HT1080 (cell line): Measurements from ENCODE around the gene SPDEF. TPM values are rescaled to one million over a fixed set of nuclear protein-coding genes. Genes with fewer than 3 reads are reported as not detected.

Source experiments
- DNase-seq: peaks from one replicate; pipeline ENCODE4 v3.0.0-alpha.2; 2015; ENCODE audit warnings: low read depth
- total RNA-seq: library from RNA; depleted of rRNA; stranded (reverse); fragments of >200 nt; shearing (Covaris generic); gene quantifications from 2 replicates; pipeline ENCODE4 v1.2.3, GENCODE V29; 2014

The SPDEF gene
- total RNA-seq, 1 experiment from 2014 or later, result 0.16 TPM

DNA sequence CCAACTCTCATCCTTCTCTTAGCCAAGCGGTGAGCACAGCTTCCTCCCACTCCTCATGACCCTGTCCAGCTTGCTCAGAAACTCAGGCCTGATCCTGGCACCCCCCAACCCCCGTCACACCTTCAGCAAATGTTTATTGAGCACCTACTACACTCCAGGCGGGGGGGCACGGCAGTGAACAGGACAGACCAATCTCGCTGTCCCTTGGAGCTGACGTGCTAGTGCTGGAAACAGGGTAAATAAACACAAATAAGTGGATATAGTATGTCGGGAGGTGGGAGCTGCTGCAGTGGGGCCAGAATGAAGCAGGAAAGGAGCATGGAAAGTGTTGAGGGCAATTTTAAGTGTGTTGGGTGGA lies 7.4 kb upstream of the SPDEF start:
- DNase-seq, result no peak

DNA sequence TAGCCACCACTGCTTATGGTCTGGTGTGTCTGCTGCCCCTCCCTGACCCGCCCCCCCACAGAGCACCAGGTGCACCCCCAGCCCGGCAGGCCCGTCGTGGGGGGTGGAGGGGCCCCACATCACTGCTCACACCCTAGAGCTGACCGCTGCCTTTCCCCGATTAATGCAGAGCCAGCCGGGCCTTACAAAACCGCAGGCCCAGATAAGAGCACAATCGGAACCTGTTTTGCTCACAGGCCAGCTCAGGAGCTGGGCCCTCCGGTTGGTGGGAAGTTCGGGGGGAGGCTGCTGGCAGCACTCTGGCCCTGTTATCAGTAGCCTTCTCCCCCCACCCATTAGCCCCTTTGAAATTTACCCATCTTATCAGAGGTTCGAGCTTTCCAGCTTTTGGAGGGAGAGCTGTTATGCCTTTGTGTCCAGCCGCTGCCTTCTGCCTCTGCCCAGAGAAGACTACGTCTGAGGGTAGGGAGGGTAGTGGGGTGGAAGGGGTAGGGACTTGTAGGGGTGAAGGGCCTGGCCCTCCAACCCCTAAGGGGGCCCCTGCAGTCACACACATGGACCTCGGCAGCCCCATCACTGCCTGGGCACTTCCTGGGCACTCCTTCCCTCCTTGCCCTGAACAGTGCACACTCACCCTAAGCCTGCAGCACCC lies 6.9 kb upstream of the SPDEF start:
- DNase-seq, result no peak

DNA sequence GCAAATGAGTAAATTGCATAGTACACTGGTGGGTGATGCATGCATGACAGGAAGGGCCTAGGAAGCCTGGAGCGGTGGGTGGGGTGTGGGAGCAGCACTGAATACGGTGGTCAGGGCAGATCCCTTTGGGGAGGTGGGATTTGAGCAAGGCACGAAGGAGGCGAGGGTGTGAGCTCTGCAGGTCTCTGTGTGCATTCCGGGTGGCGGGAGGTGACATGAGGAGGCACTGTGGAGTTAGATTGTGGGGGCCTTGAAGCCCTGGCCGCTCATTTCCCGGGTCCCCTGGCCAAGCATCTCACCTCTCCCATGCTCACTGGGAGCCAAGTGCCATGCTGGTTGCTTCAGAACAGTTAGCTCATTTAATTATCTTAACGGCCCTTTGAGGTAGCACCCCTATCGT lies 6.2 kb upstream of the SPDEF start:
- no peak for DNase-seq

DNA sequence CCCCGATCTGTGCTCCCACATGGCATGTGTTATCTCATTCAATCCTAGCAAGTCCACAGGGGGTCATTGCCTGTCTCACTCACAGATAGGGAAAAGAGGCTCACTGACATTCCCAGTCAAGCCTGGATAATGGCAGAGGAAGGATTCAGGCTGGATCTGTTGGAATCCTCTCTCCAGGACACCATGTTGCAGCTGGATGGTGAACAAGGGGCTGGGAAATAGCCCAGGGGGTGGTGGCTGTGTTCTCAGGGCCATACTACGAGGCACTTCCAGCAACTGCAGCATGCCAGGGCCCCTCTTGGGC lies 5.0 kb upstream of the SPDEF start:
- no peak for DNase-seq

DNA sequence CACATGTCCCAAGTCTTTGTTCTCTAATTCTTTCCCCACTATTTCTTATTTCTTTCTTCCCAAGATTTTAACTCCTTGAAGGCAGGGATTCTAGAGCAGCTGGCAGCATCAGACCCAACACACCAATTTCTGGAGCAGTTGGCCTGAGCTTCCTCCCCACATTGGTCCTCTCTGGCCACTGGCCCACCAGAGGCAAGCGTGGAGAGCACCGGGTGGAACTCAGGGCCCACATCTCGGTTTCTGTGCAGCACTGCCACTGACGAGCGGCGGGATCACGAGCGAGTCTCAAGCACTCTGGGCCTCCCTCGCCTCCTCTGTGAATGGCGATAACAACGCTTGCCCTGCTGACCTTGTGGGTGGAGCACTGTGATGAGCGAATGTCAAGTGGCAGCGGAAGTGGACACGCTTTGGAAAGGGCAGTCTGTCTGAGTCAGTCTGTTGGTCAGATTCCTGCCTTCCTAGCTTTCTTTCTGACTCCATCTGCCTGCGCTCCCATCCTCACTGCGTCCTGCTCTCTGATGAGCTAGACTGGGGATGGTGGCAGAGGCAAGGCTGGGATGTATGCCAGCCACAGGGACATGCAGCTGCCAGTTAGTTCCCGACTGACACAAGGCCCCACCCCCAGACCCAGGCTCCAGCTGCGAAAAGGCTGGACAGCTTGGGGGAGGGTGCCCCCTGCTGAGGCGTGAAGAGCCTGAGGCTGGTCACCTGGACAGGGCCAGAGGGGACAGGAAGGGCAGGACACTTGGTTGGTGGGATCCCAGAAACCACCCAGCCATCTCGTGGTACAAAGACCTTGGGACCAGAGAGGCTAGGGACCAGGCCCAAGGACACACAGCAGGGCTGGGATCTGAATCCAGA lies 4.5 kb upstream of the SPDEF start:
- peak; percentile 54 for DNase-seq

DNA sequence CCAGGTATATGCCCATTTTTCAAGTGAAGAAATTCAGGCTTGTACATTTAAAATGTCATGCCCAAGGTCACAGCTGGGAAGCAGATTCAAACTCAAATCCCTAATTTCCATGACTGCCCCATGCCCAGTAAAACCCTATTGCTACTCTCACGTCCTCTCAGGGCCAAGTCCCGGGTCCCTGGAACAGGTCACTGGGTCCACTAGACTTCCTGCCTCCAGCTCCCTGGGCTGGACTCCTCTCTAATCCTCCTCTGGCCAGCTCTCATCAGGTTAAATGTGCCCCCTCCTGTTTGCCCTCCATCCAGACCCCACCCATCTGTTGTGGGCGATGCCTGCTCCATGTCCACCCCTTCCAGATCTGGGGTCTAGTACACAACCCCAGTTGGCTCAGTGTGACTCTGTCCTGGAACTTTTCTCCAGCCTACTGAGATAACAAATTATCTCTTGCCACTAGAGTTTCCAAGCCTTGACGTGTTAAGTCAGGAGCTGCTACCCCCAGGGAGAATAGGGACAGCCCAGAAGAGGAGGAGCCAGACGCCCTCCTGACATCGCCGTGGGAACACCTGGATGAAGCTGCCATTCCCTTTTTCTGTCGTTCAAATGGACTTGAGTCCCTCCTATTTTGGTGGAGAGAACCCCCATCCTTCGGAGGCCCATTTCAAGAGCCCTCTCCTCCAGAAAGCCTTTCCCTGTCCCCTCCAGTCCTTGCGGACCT lies 3.7 kb upstream of the SPDEF start:
- no peak for DNase-seq

DNA sequence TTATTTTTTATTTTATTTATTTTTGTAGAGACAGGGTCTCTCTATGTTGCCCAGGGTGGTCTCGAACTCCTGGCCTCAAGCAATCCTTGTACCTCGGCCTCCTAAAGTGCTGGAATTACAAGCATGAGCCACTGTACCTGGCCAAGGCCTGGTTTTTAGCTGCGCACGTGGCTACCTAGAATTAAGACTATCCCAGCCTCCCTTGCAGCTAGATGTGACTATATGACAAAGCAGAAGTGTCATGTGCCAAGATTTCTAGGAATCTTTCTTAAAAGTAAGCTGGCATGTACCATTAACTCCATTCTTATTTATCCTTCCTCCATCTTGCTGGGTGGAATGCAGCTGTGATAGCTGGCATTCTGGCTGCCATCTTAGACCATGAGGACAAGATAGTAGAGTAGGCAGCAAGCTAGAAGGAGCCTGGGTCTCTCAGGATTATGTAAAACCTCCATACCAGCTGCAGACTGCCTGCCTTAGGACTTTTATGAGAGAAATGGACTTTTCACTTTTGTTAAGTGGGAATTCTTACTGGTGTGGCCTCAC lies 2.1 kb upstream of the SPDEF start:
- DNase-seq, result no peak

DNA sequence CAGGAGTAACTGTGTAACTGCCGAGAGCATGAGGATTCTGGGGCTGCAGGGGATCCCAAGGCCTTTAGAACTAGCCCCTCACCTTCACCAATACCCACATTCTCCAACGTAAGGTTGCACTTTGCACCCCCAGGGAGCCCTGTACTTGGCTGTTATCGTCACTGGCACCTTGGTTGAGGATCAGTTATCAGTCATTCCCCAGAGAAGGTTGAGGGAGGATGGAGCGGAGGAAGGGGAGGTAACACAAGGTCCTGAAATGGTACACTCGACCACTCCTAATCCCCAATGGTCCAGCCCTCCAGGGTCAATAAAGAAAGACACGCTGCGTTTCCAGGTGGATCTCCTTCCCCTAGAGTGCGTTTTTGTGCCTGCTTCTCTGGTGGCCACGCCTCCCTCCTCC lies 1.1 kb upstream of the SPDEF start:
- DNase-seq, result no peak

DNA sequence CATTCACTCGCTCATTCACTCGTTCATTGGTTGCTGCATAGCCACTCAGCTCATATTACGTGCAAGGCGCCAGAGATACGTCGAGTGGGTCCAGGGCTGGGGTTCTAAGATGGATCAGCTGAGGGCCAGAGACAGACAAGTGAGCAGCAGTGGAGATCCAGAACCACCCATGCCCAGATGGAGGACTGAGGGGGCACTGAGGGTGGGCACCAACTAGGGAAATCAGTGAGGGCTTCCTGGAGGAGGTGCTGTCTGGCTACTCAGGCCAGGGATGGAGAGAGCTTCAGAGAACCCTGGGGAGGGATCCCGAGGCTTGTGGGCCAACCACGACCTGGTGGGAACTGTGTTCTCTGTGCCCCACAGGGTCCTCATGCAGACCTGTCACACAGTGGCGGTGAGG lies 364 bp upstream of the SPDEF start:
- DNase-seq, result no peak

DNA sequence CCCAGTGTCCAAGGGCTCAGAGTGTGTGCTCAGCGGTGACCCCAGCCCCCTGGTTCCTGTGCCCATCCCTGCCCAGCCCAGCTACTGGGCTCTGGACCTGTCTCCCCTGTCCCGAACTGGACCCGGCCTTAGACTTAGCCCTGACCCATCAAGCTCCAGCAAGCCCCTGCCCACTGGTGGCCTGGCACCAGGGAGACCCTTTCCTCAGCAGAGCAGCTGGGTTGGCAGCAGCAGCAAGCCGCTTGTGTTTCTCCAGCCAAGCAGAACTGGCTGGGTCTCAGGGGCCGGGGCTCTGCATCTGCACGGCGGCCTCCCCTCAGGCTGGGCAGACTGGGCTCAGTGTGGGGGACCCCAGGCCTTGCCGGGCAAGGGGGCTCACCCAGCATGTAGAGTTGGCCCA lies 801 bp downstream of the SPDEF start:
- DNase-seq, result no peak

DNA sequence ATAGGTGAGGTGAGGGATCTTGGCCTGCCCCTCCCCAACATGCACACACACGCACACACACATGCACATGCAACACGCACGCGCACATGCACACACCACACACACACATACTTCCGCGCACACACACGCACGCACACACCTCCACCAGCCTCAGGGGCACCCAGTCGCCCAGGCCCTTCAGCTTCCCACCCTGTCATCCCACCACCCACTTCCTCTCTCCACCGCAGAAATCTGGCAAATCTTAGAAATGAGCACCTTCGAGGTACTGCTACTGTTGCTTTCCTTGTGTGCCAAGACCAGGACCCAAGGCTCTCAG lies 1.2 kb downstream of the SPDEF start:
- no peak for DNase-seq

DNA sequence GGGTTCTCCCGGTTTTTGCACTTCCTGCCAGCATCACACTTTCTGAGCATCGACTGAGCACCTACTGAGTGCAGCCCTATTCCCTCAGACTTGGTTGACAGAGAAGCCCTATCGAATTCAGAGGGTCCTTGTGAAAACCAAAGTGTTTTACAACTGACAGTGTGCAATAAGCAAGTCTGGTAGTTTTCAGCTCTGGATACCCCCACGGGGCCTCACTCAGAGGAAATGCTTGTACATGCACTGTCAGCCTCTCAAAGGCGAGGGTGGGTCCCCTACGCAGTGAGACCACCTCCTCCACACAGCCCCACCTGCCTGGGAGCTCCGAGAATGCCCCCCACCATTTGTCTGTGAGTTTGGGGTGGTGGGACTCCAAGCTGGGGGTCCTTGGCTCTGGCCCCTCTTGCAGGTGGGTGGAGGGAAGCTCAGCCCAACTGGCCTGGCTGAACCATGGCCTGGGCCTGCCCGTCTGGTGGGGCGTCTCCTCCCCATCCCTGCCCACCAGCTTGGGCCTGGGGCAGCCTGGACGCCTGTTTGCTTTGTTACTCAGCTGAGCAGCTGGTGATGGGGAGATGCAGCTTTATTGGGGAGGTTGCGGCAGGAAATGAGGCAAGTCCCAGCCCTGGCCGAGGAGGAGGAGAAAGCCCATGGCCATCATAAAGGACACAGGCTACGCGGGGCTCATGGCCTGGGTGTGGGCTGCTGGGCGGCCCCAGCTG lies 1.7 kb downstream of the SPDEF start:
- DNase-seq, result no peak

DNA sequence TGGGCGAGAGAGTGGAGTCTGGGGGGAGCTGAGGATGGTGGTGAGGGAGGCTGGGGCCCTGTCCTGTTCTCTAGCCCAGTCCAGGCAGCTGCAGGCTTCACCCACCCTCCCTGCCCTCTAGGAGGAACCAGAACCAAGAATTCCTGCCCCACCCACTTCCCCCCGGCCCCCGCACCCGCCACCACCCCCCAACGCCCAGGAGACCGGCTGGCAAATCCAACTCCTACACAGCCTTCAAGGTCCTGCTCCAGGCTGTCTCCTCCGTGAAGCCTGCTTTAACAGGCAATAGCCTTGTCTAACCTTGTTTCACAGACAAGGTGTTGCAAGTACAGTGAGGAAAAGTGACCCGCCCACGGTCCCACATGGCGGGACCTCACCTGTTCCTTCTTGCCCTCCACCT lies 2.4 kb downstream of the SPDEF start:
- DNase-seq, result no peak

DNA sequence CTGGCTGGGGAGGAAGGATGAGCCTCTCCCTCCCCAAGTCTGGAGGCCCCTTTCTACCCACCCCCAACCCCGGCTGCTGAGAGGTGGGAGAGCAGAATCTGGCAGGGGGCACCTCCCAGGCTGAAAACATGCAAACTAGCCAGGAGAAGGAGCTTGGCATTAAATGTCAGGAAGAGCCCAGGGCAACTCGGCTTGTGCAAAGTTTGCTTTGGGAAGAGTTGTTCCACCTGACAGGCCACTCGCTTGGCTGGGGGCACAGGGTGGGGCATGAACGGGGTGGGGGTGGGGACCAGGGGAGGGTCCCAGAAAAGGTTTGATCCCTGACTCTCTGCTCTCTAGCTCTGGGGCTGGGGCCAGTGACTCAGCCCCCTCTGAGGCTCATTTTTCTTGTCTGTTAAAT lies 3.0 kb downstream of the SPDEF start:
- DNase-seq, result no peak

DNA sequence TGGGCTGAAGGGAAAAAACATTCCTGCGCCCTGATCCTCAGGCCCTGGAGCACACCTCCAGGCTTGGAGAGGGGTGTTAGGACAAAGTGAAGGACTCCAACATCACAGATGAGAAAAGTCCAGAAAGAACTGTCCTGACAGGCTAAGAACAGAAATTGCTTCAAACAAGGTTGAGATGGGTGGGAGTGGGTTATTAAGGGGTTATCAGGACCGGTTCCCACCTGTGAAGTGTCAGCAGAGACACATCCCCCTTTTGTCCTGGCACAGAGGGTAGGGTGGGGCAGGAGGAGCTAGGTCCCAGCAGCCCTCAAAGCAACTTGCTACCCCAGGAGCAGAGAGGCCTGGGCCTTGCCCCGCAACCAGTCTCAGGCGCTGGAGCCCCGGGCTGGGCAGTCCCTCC lies 3.5 kb downstream of the SPDEF start:
- DNase-seq, result no peak

DNA sequence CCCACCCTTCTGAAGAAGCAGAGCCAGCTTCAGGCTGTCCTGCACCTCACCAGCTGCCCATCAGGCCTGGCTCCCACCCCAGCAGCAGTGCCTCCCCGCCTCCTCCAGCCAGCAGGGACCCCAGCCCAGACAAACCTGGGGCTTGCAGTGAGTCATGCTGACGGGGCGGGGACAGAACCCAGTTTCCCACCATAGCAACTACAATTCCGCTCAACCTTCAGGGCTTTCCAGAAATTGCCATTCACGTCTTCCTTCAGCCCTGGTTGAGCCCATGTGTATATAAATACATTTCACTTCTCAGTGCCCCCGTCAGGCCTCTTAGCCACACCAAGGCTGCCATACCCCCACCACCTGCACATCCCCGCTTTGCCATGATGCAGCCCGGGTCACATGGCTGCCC lies 4.4 kb downstream of the SPDEF start:
- DNase-seq, result no peak

DNA sequence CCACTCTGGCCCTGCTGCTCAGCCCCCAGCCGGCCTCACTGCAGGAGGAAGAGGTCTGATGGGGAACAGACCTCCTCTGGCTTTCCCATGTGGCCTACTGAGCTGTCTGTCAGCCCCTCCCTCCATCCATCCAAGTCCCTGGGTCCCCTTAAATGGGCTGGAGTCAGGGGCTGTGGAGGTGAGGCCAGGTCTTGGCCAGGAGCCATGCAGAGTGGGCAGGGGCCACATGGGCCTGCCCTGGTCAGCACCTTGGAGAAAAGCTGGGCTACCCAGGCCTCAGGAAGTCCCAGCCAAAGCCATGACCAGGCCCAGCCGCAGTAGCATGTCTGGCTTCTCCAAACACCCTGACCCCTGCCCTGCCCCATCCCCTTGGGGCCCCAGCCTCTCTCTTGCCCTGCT lies 6.3 kb downstream of the SPDEF start:
- DNase-seq, result no peak

DNA sequence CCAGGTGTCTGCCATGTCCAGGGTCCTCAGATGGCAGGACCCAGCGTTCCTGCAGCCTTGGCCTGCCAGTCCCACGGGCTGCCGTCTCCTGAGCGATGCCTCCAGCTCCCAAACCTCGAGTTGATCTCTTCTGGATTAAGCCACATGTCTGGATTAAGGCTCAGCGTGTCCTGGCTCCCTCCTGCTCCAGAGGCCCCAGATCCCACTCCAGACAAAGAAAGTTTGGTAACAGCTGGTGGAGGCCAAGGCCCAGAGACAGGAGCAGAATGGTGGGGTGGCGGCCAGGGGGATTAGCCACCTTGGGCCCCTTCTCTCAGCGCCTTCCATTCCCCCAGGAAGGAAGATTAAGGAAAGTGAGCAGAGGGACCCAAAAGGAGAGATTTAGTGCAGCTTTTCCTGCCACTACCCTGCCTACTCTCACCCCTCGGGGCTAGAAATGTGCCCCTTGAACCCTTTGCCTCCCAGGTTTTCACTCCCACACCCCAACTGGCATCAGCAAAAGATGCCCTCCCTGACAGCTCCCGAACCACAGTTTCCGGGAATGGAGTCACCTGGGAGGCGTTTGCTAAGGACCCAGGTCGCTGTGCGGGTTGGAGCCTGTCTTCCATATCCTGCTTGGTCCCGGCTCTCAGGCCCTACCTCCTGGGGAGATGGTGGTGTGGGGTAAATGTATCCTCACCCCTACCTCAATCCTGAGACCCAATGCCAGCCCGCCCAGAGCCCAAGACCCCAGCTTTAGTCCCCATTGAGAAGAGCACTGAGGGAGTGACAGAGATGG lies 6.9 kb downstream of the SPDEF start:
- no peak for DNase-seq

DNA sequence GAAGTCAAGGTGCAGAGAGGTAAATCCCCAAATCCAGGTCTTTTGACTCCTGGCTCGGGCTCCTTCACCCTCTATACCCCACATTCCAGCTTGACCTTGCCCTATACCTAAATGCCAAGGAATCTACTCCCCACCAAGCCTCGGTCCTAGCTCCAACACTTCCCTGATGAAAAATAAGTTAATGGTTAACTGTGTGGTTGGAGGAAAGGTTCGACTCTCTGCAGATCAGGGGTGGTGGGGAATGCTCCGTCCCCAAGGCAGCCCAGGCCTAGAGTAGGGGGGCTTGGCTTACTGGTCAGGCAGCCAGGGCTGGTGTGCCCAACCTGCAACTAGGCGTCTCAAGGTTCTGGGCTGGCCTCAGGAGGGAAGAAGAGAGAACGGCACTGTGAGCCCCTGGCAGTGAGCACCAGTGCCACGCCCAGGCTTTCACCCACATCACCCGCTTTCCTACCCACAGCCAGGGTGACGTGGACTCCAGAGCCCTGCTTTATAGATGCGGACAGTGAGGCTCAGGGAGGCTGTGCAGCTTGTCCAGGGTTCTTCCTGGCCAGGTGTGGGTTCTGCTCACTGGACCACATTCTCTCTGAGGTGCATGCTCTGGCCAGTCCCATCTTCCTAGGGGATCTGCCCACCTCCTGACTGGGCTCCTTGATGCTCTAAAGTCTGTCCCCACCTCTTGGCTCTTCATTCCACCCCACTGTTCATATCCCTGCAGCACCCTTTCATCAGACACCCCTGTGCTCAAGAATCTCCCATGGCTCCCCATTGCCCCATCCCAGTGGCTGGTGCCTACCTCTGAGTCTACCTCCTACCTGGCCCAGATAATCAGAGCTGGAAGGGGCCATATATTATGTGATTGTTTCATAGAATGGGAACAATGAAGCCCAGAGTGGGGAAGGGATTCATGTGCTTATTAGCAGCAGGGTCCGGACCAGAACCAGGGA lies 8.2 kb downstream of the SPDEF start:
- DNase-seq, result no peak
